Thymus (tissue), 11 donors: ENCODE data around the gene PDZD7. TPM values are rescaled to one million over a fixed set of nuclear protein-coding genes. Genes with fewer than 3 reads are reported as not detected.
"Not testable (repeated sequence)": the region's sequence is repeated elsewhere in the genome, so short reads cannot be mapped to it uniquely, and the experiment has no call there.

Source experiments
- DNase-seq, 9 donors: peaks; one replicate each; pipeline ENCODE4 v3.0.0-alpha.2; 2013; ENCODE audit warnings: low spot score in 9 of 9, low read depth in 6 of 9, missing footprints in 1 of 9
- H3K27ac ChIP-seq, 2 donors: one replicate each; pipeline ENCODE4 v1.5.1; 2013; ENCODE audit warnings: control low read depth in 1 of 2, low read depth in 1 of 2, low read length in 1 of 2, mild to moderate bottlenecking in 1 of 2, moderate library complexity in 1 of 2
- H3K27me3 ChIP-seq, 2 donors: one replicate each; pipeline ENCODE4 v1.5.1; 2013; ENCODE audit warnings: low read length in 1 of 2; ENCODE audit not compliant: control insufficient read depth in 2 of 2, insufficient read depth in 1 of 2
- H3K36me3 ChIP-seq, 2 donors: one replicate each; pipeline ENCODE4 v1.5.1; 2013; ENCODE audit warnings: low read length in 1 of 2, mild to moderate bottlenecking in 1 of 2, moderate library complexity in 1 of 2; ENCODE audit not compliant: control insufficient read depth in 2 of 2, insufficient read depth in 2 of 2
- H3K4me1 ChIP-seq, 2 donors: one replicate each; pipeline ENCODE4 v1.5.1; 2013; ENCODE audit warnings: low read length in 2 of 2; ENCODE audit not compliant: control insufficient read depth in 2 of 2, insufficient read depth in 2 of 2
- H3K4me3 ChIP-seq, 2 donors: one replicate each; pipeline ENCODE4 v1.5.1; 2013; ENCODE audit warnings: low read length in 2 of 2, control low read depth in 1 of 2, mild to moderate bottlenecking in 1 of 2
- H3K9me3 ChIP-seq, 2 donors: one replicate each; pipeline ENCODE4 v1.5.1; 2013; ENCODE audit warnings: low read length in 1 of 2, mild to moderate bottlenecking in 1 of 2; ENCODE audit not compliant: control insufficient read depth in 2 of 2, insufficient read depth in 1 of 2
- WGBS: extraction: QIAGEN DNeasy Blood & Tissue Kit; methylation state at CpG from one replicate; pipeline ENCODE4 v1.1.7; 2013; 5-methylcytosine and 5-hydroxymethylcytosine counted together
- polyA plus RNA-seq: library from polyadenylated mRNA; stranded (reverse); fragments of 200-250 nt; gene quantifications from one replicate; pipeline ENCODE4 v1.2.3, GENCODE V29; 2013
- total RNA-seq: library from RNA; stranded (reverse); fragments of 120-200 nt; gene quantifications from one replicate; pipeline ENCODE4 v1.2.4, GENCODE V29; 2013
- donor health status: healthy.

PDZD7 gene
- total and polyA plus RNA-seq, 2 donors = 0.19 to 1.4 TPM

DNA sequence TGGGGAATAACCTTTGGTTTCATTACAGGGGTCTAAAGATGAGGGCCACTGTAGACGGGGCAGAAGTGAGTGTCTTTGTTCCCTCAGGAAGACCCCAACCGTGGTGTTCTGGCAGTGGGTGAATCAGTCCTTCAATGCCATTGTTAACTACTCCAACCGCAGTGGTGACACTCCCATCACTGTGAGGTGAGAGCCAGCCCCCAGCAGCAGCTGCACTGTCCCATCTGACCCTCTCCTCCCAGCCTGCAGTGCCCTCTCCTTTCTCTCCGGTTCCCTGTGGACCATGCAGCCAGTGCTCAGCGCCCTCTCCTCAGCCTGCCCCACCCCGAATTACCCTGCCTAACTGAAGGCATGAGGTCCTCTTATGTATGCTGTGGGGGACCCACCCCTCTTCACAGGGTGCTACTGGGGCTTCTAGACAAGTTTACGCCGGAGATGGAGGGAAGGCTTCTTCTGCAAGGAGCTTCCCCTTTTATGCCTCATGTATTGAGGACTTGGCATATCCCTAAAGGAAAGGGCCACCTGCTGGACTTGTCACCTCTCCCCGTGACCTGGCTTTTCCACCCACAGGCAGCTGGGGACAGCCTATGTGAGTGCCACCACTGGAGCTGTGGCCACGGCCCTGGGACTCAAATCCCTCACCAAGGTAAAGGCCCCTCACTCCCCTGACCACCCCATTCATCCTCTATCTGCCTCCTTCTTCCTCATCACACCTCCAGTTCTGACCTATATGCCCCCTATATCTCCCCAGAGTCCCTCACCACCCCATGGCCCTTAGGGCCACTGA is 5.2 kb upstream of the PDZD7 start:
- H3K4me1 ChIP-seq = peaks cover 5 to 22% of the 10 kb centered on the region in 2 donors
- WGBS = 96% methylated on average over 10 of the region's 10 CpGs
- H3K36me3 ChIP-seq = peaks cover 0 to 17% of the 10 kb centered on the region in 2 donors
- H3K27me3 ChIP-seq = peaks cover 0 to 54% of the 10 kb centered on the region in 2 donors
- no peak overlapping the region for H3K27ac ChIP-seq
- no peak overlapping the region for H3K4me3 ChIP-seq
- DNase-seq = no peak
- no peaks in the 10 kb centered on the region for H3K9me3 ChIP-seq

DNA sequence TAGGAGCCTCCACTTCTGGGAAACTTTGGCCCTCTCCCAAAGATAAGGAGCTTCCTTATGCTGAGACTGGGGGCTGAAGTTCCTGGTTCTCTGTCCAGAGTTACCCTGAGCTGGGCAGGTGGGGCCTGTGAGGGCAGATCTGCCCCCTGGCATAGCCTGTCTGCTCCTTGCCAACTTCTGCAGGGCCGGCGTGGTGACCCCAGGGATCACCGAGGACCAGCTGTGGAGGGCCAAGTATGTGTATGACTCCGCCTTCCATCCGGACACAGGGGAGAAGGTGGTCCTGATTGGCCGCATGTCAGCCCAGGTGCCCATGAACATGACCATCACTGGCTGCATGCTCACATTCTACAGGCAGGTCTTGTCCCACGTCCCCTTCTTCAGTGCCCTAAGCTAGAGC is 4.4 kb upstream of the PDZD7 start:
- H3K4me1 ChIP-seq = peaks cover 8 to 30% of the 10 kb centered on the region in 2 donors
- peaks cover 0 to under 1% of the 10 kb centered on the region in 2 donors for H3K9me3 ChIP-seq
- H3K27ac ChIP-seq = no peak overlapping the region
- DNase-seq = no peak
- peaks cover 2 to 62% of the 10 kb centered on the region in 2 donors for H3K27me3 ChIP-seq
- H3K36me3 ChIP-seq = peaks cover 0 to 17% of the 10 kb centered on the region in 2 donors
- H3K4me3 ChIP-seq = no peak overlapping the region
- WGBS = 99% methylated on average over 7 of the region's 7 CpGs

DNA sequence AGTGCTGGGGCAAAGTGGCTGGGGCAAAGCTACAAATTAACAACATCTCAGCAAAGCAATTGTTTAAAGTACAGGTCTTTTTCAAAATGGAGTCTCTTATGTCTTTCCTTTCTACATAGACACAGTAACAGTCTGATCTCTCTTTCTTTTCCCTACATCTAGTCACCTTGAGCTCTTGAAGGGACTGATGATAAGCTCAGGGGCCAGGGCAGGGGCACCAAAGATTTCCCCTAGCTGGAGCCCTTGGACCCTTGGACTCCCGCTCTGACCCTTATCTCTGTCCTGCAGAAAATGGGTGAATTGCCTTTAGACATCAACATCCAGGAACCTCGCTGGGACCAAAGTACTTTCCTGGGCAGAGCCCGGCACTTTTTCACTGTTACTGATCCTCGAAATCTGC is 3.5 kb upstream of the PDZD7 start:
- DNase-seq, H3K27ac ChIP-seq, H3K9me3 ChIP-seq, H3K4me3 ChIP-seq: not testable (repeated sequence)
- WGBS = 97% methylated on average over 4 of the region's 4 CpGs
- Histone ChIP-seq H3K4me1 (peaks cover 8 to 33% of the 10 kb centered on the region in 2 donors), H3K36me3 (peaks cover 0 to 17% of the 10 kb centered on the region in 2 donors), H3K27me3 (peaks cover 8 to 68% of the 10 kb centered on the region in 2 donors)

DNA sequence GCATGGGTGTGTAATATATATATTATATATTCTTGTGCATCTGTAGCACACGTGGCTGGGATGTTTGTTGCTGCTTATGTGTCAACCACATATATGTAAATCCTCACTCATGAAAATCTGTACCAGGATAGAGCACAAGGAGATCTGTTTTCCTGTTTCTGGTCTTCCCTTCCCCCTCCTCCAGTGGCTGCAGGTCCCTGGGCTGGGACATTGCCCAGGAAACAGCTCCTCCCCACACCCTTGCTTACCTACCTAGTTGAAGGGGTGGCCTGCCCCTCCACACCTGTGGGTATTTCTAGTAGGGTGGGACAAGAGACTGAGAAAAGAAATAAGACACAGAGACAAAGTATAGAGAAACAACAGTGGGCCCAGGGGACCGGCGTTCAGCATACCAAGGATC is 2.3 kb upstream of the PDZD7 start:
- H3K27ac ChIP-seq = no peak overlapping the region
- H3K9me3 ChIP-seq = peaks cover 0 to 4% of the 10 kb centered on the region in 2 donors
- DNase-seq = no peak
- no peak overlapping the region for H3K4me3 ChIP-seq
- peaks cover 8 to 74% of the 10 kb centered on the region in 2 donors for H3K27me3 ChIP-seq
- 79% methylated on average over 3 of the region's 3 CpGs for WGBS
- H3K36me3 ChIP-seq = peaks cover 0 to 17% of the 10 kb centered on the region in 2 donors
- peaks cover 8 to 36% of the 10 kb centered on the region in 2 donors for H3K4me1 ChIP-seq

DNA sequence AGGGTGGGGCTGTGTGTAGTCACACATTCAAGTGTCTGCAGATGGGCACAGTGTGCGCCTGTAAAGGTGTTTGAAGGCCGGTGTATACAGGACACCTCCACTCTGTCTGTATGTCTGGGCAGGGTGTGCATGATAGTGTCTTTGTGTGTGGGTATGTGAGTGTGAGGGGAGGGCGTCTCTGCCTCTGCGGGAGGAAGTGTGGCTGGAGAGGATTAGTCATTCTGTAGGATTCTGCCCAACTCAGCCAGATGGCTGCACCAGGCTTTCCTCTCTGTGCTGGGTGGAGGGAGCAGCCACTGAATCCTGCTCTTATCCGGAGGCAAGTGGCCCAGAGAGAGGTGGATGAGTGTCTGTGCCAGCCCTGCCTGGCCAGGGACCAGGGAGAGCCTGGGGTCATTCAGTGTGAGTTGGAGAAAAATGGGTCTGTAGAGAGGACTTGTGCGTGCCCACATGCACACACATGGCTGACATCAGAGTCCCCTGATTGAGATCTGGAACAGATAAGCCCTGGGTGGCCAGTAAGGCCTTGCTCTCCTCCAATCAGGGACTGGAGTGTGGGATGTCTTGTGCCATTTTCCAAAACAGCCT is 1.8 kb upstream of the PDZD7 start:
- H3K27me3 ChIP-seq = peaks cover 8 to 79% of the 10 kb centered on the region in 2 donors
- H3K27ac ChIP-seq = peak overlapping the region; percentile 75 to 87
- H3K9me3 ChIP-seq = peaks cover 0 to 4% of the 10 kb centered on the region in 2 donors
- no peak for DNase-seq
- H3K4me1 ChIP-seq = peaks cover 8 to 36% of the 10 kb centered on the region in 2 donors
- 13% methylated on average over 6 of the region's 6 CpGs for WGBS
- H3K4me3 ChIP-seq = peak overlapping the region; percentile 55 to 59
- peaks cover 0 to 17% of the 10 kb centered on the region in 2 donors for H3K36me3 ChIP-seq

DNA sequence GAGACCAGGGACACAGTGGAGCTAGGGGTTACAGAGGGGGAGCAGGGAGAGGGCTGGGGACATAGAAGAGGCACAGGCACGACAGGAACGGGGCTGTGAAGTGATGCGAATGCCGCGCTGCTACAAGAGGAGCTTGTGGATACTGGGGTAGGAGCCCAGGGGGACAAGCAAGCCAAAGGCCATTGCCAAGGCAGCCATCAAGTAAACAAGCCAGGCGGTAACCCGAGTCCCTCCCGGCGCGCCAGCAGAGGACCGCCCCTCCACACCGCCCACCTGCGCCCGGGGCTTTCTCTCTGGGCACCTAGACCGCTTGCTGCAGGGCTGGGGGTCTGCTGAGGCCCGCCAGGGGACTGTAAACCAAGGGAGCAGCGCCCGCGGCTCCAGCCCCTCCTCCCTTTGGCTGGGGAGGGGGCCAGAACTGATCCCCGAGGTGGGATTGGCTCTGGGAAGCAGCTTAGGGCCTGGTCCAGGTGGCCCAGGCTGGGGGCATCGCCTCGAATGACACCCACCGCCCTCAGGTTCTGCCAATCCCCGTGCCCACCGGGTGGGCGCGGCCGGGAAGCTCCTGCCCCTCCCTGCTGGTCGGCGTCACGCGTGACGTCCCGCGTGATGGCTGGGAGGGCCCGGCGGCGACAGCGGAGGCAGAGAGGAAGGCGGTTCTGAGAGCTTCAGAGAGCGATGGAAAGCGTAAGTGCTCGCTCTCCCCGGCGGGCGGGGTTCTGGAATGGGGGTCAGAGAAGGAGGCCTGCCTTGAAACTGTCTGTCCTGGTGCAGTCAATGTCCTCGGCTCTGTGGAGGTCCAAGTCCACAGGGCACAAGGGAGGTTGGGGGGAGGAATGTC is 1.1 kb upstream of the PDZD7 start:
- Histone ChIP-seq H3K36me3 (peaks cover 0 to 11% of the 10 kb centered on the region in 2 donors), H3K4me3 (peak overlapping the region; percentile 55 to 59), H3K4me1 (peaks cover 8 to 36% of the 10 kb centered on the region in 2 donors), H3K27me3 (peaks cover 8 to 83% of the 10 kb centered on the region in 2 donors), H3K9me3 (peaks cover 0 to 4% of the 10 kb centered on the region in 2 donors), H3K27ac (peak overlapping the region; percentile 75 to 87)
- WGBS = under 1% methylated on average over 47 of the region's 47 CpGs
- peak in 6 of 9 donors; percentile 59 to 85 (median 71) for DNase-seq

DNA sequence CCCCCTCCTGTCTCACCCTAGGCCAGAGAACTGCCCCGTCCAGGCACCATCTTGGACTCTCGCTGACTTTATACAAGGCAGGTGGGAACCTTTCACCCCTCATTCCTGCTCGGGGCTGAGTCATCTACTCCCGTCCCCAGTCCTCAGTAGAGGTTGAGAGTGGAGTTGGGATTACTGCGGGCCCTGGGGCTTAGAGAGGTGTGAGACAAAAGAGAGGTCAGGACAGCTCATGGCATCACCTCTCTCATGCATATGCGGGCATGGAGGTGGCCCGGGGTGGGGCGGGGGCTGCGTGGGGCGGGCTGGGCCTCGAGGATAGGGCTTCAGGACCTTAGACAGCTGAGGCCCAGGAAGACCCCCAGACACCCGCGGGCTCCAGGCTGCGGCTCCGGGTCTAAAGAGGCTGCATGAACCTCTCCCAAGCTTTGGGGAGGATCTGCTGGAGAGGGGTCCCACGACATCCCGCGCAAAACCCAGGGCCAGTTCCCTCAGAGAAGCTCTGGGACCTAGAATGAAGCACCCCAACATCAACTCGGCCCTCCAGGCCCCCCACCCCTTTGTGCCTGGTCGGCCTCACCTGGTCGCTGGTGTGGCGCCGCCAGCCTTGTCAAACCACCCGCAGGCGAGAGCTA is 317 bp downstream of the PDZD7 start:
- DNase-seq = no peak
- WGBS = 15% methylated on average over 25 of the region's 25 CpGs
- H3K4me1 ChIP-seq = peaks cover 8 to 39% of the 10 kb centered on the region in 2 donors

DNA sequence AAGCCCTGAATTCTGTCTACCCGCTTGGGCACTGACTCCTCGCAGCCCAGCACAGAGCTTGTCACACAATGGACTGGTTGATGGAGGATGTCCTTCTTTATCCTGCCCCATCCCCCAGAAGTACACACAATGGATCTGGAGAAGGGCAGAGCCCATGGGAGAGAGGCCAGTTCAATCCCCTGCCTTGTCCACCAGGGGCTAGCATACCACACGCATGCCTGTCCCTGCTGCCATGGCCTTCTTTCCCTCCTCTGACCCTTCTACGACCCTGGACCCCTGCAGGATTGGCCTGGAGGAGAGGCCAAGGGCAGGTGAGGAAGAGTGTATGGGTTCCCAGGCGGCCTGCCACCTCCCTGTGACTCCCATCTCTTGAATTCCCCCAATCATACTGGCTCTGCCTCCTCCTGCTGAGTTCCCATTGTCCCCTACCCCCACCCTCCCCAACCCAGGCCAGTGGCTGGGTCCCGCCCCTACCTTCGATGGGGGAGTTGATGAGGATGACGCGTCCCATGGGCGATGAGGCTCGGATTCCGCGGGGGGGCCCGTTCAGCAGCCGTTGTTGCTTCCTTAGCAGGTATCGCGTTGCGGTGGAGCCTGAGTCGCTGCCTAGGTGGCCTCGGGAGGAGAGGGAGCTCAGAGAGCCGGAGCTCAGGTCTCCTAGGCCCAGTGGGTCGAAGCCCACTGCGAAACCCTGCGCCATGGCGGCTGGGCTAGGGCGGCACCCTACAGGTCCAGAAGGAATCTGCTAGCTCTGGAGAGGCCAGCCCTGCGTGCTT is 1.2 kb downstream of the PDZD7 start:
- DNase-seq = no peak
- H3K4me1 ChIP-seq = peaks cover 8 to 39% of the 10 kb centered on the region in 2 donors
- H3K27me3 ChIP-seq = peaks cover 8 to 70% of the 10 kb centered on the region in 2 donors
- WGBS = 77% methylated on average over 27 of the region's 27 CpGs
- no peak overlapping the region for H3K4me3 ChIP-seq
- H3K9me3 ChIP-seq = peaks cover 0 to 4% of the 10 kb centered on the region in 2 donors
- H3K27ac ChIP-seq = no peak overlapping the region
- H3K36me3 ChIP-seq = no peaks in the 10 kb centered on the region

More for the DNA sequence above, 317 bp downstream of the PDZD7 start:
- H3K27ac ChIP-seq = no peak overlapping the region
- peak overlapping the region; percentile 55 to 59 for H3K4me3 ChIP-seq
- peaks cover 8 to 78% of the 10 kb centered on the region in 2 donors for H3K27me3 ChIP-seq
- H3K36me3 ChIP-seq = peaks cover 0 to 3% of the 10 kb centered on the region in 2 donors
- peaks cover 0 to 4% of the 10 kb centered on the region in 2 donors for H3K9me3 ChIP-seq
